Naive B cell (primary cell): ENCODE measurements around the gene ARHGAP6. TPM values are rescaled to one million over a fixed set of nuclear protein-coding genes. Genes with fewer than 3 reads are reported as not detected.
A peak's percentile ranks its signal among the peaks of the same experiment; 100 is the strongest.

Experiments used
- ATAC-seq, 2 donors: fragments of 150-1000 bp; cut with Tn5 transposase; 2 replicates each; pipeline ENCODE4 v1.10.0; 2021; ENCODE audit warnings: low read depth in 2 of 2, mild to moderate bottlenecking in 2 of 2, moderate library complexity in 2 of 2
- DNase-seq: peaks from one replicate; pipeline ENCODE4 v3.0.0; 2022
- H3K27ac Mint-ChIP-seq, 6 donors: one replicate each; pipeline ENCODE4 v1.8.0; 2020 to 2022; ENCODE audit warnings: mild to moderate bottlenecking in 6 of 6, mixed read lengths in 6 of 6, moderate library complexity in 5 of 6, inconsistent platforms in 2 of 6
- H3K27me3 Mint-ChIP-seq, 3 donors: one replicate each; pipeline ENCODE4 v1.8.0; 2021 to 2022; ENCODE audit warnings: mixed read lengths in 3 of 3, mild to moderate bottlenecking in 1 of 3
- H3K36me3 Mint-ChIP-seq, 2 donors: one replicate each; pipeline ENCODE4 v1.8.0; 2020 to 2022; ENCODE audit warnings: mixed read lengths in 2 of 2, inconsistent platforms in 1 of 2, mild to moderate bottlenecking in 1 of 2
- H3K4me1 Mint-ChIP-seq, 3 donors: one replicate each; pipeline ENCODE4 v1.8.0; 2020 to 2022; ENCODE audit warnings: mixed read lengths in 3 of 3, inconsistent platforms in 1 of 3, mild to moderate bottlenecking in 1 of 3, moderate library complexity in 1 of 3
- H3K4me3 Mint-ChIP-seq, 8 donors: one replicate each; pipeline ENCODE4 v1.8.0; 2020 to 2022; ENCODE audit warnings: mild to moderate bottlenecking in 8 of 8, mixed read lengths in 8 of 8, moderate library complexity in 8 of 8, inconsistent platforms in 2 of 8
- H3K9me3 Mint-ChIP-seq, 7 donors: one replicate each; pipeline ENCODE4 v1.8.0; 2020 to 2022; ENCODE audit warnings: mixed read lengths in 7 of 7, mild to moderate bottlenecking in 5 of 7, inconsistent platforms in 2 of 7, moderate library complexity in 1 of 7
- polyA plus RNA-seq, 6 donors: library from polyadenylated mRNA; unstranded; fragments of 300-500 nt; fragmentation: Illumina TruSeq; gene quantifications; one replicate each; pipeline ENCODE4 v1.2.3, GENCODE V29; 2021; ENCODE audit warnings: low read depth in 6 of 6

ARHGAP6 gene
- polyA plus RNA-seq, 6 donors from 2014 or later = 0.05 to 0.12 (median 0.09) TPM; not detected in 2

DNA sequence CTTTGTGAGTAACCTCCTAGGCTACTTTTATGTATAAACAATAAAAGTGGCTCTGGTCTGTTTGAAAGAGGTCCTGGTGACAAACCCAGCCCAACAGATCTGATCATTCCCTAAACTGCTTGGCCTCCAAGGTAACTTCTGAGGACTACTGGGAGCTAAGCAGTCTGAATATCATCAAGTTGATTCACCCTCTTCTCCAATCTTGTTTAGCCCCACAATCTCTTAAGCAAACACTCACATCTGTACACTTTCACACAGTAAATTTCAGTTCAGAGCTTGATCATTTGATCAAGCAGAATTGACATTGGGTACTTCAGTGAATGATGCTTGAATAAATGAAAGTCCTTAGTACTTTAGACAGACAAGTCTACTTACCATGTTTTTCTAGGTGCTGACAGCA, 479.9 kb downstream of the ARHGAP6 start:
- H3K27me3 Mint-ChIP-seq = peaks cover 0 to 10% (median 8%) of the 10 kb centered on the region in 3 donors
- no peak for ATAC-seq
- no peak for DNase-seq
- H3K36me3 Mint-ChIP-seq = no peaks in the 10 kb centered on the region
- no peak overlapping the region for H3K27ac Mint-ChIP-seq
- H3K4me1 Mint-ChIP-seq = no peaks in the 10 kb centered on the region
- no peak overlapping the region for H3K4me3 Mint-ChIP-seq
- no peaks in the 10 kb centered on the region for H3K9me3 Mint-ChIP-seq

DNA sequence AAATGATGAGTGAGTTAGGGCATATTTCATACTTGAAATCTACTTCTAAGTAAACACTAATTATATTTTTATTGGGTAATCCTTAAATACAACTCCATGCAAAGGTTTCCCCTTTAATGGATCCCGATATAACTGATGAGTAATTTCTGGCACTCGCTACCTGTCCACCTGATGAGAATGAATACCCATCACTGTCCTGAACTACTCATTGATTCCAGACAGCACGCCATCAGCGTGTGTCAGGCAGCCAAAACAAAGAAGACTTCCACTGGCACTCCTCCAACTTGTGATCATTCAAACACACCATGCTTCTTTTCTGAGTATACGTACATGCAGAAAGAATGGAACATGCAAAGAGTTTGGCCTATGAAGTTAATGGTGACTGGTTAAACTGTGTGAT, 485.1 kb downstream of the ARHGAP6 start:
- DNase-seq = no peak
- no peak overlapping the region for H3K27ac Mint-ChIP-seq
- peaks cover 0 to 4% (median 0%) of the 10 kb centered on the region in 7 donors for H3K9me3 Mint-ChIP-seq
- no peak for ATAC-seq
- peaks cover 5 to 17% (median 8%) of the 10 kb centered on the region in 3 donors for H3K27me3 Mint-ChIP-seq
- no peak overlapping the region for H3K4me3 Mint-ChIP-seq
- no peaks in the 10 kb centered on the region for H3K4me1 Mint-ChIP-seq
- H3K36me3 Mint-ChIP-seq = no peaks in the 10 kb centered on the region

DNA sequence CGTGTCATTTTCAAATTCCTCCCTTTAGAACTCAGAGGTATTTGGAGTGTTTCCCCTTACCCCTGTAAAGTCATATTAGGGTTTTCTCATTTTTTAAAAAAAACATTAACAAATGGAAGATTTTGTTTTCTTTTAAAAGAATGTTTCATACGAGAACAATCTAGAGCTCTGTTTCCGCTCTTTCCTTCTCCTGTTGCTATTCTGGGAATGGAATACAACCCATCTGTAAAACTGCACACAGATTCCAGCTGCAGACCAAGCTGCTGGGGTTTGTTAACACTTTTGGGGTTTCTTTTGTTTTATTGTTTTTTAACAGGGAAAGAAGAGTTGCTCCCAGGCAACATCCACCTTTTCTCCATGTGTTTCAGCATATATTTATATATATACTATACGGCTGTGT, 493.3 kb downstream of the ARHGAP6 start:
- Mint-ChIP-seq H3K27me3 (peaks cover 6 to 22% (median 18%) of the 10 kb centered on the region in 3 donors), H3K4me1 (no peaks in the 10 kb centered on the region), H3K9me3 (peaks cover 0 to 4% (median 0%) of the 10 kb centered on the region in 7 donors), H3K4me3 (no peak overlapping the region), H3K27ac (no peak overlapping the region), H3K36me3 (no peaks in the 10 kb centered on the region)
- ATAC-seq (no peak), DNase-seq (no peak)

DNA sequence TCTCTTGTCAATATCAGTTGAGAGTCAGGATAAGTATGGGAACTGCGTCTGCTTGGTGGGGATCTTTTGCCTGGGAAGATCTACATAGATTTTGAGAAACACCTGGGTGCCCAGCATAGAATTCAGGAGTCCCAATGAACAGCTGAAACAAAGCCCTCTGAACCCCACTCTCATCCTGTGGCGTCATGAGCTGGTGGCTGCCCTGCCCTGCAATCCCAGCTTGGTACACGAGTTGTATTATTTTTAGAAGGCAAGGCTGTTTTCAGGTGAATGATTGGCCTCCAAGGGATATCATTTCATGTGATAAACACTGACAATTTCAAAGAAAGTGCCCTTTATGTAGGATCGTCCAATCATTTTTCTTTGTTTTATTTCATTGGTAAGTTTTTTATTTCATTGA, 493.8 kb downstream of the ARHGAP6 start:
- Mint-ChIP-seq H3K9me3 (peaks cover 0 to 4% (median 0%) of the 10 kb centered on the region in 7 donors), H3K36me3 (no peaks in the 10 kb centered on the region), H3K27ac (no peak overlapping the region), H3K4me3 (no peak overlapping the region), H3K4me1 (no peaks in the 10 kb centered on the region), H3K27me3 (peaks cover 11 to 22% (median 18%) of the 10 kb centered on the region in 3 donors)
- DNase-seq (no peak), ATAC-seq (no peak)

DNA sequence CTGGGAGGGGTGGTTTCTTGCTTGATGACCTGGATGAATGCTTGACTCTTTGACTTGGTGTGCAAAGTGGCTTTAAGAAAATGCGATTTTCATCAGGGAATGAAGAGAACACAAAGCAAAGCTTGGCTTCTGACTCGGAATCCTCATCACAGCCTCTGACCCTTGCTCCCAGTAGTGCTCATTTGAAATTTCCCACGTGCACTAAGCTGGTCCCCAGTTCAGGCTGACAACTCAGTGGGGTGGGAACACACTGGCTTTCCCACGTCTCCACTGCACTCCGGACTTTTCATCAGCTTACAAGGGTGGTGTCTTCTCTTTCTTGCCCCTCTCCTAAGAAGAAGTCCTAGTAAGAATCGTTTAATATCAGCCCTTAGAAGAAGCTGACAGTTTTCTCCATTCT, 501.3 kb downstream of the ARHGAP6 start:
- ATAC-seq (no peak), DNase-seq (no peak)
- H3K27ac Mint-ChIP-seq = no peak overlapping the region
- H3K4me1 Mint-ChIP-seq = no peaks in the 10 kb centered on the region
- no peaks in the 10 kb centered on the region for H3K36me3 Mint-ChIP-seq
- no peak overlapping the region for H3K4me3 Mint-ChIP-seq
- peaks cover 0 to 6% (median 4%) of the 10 kb centered on the region in 3 donors for H3K27me3 Mint-ChIP-seq
- H3K9me3 Mint-ChIP-seq = peaks cover 0 to 4% (median 0%) of the 10 kb centered on the region in 7 donors

DNA sequence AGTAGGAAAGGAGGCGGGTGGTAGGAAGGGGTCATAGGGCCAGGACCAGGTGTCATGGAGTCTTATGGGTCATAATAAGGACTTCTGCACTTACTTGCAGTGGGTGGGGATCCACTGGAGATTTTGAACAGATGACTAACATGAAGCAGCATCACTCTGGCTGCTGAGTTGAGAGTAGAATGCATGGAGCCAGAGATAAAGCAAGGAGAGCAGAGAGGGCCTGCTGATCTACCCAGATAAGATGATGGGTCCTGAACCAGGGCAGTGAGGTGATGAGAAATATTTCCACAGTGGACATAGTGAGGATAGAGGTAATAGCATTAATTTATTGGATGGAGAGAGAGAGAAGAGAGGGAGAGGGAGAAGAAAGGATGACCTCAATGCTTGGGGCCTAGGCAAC, 506.6 kb downstream of the ARHGAP6 start:
- DNase-seq (no peak), ATAC-seq (no peak)
- H3K27ac Mint-ChIP-seq = no peak overlapping the region
- H3K36me3 Mint-ChIP-seq = no peaks in the 10 kb centered on the region
- H3K9me3 Mint-ChIP-seq = peaks cover 0 to 2% (median 0%) of the 10 kb centered on the region in 7 donors
- H3K4me3 Mint-ChIP-seq = no peak overlapping the region
- no peaks in the 10 kb centered on the region for H3K27me3 Mint-ChIP-seq
- no peaks in the 10 kb centered on the region for H3K4me1 Mint-ChIP-seq

DNA sequence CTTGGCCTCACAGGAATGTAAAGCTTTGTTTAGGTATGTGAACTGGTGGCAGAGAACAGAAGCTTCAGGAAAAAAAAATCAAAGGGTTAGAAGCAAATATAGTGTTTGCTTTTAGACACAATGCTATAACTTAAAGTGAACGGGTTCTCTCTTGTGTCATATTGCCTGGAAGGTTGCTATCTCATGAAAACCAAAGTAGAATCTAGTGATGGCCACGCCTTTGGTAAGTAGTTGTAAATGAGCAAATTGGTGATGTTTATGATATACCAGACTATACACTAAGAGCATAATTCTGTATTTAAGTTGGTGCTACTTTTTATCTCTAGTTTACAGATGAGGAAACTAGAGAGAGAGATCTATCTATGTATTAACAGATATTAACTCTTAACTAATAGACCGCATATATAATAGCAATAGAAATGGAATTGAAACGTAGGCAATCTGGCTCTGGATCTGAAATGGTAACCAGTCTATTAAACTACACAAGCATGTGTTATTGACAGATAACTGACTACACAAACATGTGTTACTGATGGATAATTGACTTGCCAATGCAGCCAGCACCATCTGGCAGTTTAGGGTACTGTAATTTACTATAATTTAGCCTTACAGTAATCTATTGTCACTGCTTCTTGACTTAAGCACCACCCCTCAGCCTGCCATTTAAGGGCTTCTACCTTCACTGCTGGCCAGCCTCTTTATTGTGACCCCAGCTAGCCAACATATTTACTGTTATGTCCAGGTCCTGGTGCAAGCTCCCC, 513.7 kb downstream of the ARHGAP6 start:
- no peak overlapping the region for H3K4me3 Mint-ChIP-seq
- ATAC-seq = no peak
- H3K27me3 Mint-ChIP-seq = peaks cover 0 to 3% (median 0%) of the 10 kb centered on the region in 3 donors
- no peak overlapping the region for H3K27ac Mint-ChIP-seq
- no peaks in the 10 kb centered on the region for H3K4me1 Mint-ChIP-seq
- H3K9me3 Mint-ChIP-seq = peaks cover 0 to 3% (median 0%) of the 10 kb centered on the region in 7 donors
- no peaks in the 10 kb centered on the region for H3K36me3 Mint-ChIP-seq
- no peak for DNase-seq

DNA sequence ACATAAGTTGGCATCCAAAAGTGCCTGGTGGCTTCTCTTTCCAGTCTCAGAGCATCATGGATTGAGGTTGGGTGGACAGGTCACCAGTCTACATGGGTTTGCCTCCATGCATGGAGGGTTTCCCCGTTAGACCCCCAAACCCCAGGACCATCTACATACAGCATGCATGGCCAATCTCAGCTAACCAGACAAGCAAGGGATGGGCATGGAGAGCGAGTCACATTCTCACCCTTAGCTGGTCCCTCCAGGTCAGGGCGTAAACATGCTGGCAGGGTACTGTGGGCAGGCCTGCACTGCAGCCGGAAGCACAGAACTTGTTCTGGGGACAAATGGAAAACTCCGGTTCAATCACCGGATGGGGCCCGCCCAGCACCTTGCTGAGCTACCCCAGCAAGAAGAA, 517.3 kb downstream of the ARHGAP6 start:
- no peak for ATAC-seq
- no peak for DNase-seq
- H3K36me3 Mint-ChIP-seq = no peaks in the 10 kb centered on the region
- H3K4me3 Mint-ChIP-seq = no peak overlapping the region
- H3K9me3 Mint-ChIP-seq = no peaks in the 10 kb centered on the region
- H3K27me3 Mint-ChIP-seq = peaks cover 0 to 18% (median 7%) of the 10 kb centered on the region in 3 donors
- no peak overlapping the region for H3K27ac Mint-ChIP-seq
- peaks cover 0 to 3% (median 2%) of the 10 kb centered on the region in 3 donors for H3K4me1 Mint-ChIP-seq

DNA sequence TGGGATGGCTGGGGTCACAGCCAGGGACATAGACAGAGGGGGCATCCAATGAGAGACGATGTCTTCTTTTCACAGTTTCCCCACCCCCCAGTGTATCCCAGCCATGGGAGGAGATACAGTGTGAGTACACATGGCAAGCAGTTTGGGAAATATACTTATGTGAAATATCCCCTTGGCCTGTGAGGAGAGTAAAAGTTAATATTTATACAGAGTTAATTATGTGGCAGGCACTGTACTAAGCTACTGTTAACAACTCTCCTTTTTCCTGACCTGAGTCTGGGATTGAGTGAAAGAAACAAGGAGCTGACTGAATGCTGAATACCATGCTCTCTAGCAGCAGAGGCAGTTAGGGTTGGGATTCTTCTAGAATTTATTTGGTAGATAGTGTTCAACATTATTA, 519.3 kb downstream of the ARHGAP6 start:
- DNase-seq (no peak), ATAC-seq (no peak)
- Mint-ChIP-seq H3K9me3 (no peaks in the 10 kb centered on the region), H3K27ac (no peak overlapping the region), H3K4me3 (no peak overlapping the region), H3K27me3 (peaks cover 0 to 26% (median 7%) of the 10 kb centered on the region in 3 donors), H3K36me3 (no peaks in the 10 kb centered on the region), H3K4me1 (peaks cover 0 to 3% (median 2%) of the 10 kb centered on the region in 3 donors)

DNA sequence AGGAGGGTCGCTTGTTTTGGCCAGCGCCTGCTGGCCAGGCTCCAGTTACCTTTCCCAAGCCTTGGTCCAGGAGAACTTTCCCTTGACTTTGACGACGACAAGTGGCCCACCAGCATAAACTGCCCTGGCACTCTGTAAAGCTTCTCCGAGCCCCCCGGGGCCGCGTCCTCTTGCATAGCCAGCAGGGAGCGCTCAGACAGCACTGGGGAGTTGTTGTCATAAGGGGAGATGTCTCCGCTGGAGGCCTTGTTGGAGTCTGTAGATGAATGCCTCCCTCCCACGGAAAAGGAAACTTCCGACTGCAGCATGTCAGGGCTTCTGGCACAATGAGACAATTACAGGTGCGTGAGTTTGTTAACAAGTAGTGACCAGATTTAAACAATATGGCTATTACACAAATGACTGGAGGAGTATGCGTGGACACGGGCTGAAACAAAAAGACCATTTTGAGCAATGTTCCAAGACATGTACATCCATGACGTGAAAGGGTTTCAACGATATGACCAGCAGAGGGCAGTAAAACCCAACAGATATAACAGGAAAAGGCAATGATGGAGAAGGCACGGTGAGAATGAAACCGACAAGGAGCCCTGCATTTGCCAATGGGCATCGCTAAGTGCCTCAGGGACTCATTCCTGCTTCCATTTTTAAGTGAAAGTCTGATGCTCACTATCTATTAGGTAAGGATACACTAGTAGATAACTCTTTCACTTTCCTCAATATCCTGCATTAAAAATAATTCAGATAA, 521.6 kb downstream of the ARHGAP6 start:
- peaks cover 0 to 3% (median 2%) of the 10 kb centered on the region in 3 donors for H3K4me1 Mint-ChIP-seq
- ATAC-seq = peak; percentile 79 to 84
- DNase-seq = peak; percentile 57
- H3K36me3 Mint-ChIP-seq = no peaks in the 10 kb centered on the region
- H3K4me3 Mint-ChIP-seq = no peak overlapping the region
- H3K27ac Mint-ChIP-seq = no peak overlapping the region
- no peaks in the 10 kb centered on the region for H3K9me3 Mint-ChIP-seq
- peaks cover 0 to 31% (median 7%) of the 10 kb centered on the region in 3 donors for H3K27me3 Mint-ChIP-seq

DNA sequence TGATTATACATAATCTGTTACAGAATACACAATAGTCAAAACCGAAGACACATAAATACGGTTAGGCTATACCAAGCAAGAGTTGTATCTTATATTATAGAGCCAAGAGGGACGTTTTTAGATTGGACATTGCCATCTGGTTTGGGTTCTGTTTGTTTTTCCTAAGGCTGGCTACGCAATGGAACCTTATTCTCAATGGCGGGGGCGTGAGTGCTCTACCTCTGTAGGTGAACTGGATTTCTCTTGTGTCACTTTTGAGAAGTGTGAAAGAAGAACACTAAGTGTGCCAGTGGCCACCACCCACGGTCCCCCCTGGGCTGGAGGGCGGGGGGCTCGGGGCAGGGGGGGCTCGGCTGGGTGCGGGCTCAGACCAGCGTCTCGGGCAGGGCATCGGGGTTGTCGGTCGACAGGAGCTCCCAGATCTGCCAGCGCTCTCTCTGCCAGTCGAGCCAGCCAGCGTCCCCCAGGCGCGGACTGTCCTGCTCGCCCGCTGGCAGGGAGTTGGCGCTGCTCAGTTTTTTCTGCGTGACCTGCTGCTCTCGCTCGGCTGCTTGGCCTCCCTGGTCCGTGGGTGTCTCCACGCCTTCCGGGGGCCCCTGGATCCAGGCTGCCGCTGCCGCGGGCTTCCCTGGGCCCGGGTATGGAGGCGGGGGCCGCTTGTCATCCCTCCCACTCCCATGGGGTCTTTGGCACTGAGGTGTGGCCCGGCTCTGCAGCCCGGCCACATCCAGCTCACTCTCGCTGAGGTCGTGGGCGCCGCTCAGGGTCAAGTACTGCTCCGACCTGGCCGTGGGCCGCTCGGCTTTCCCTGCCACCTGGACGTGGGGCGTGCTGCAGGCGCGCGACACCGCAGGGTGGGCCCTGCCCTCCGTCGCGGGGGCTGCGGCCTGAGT, 527.0 kb downstream of the ARHGAP6 start:
- DNase-seq = no peak
- ATAC-seq = no peak
- Mint-ChIP-seq H3K4me3 (peak overlapping the region in 1 of 8 donors; percentile 47), H3K27me3 (peaks cover 0 to 24% (median 0%) of the 10 kb centered on the region in 3 donors), H3K36me3 (no peaks in the 10 kb centered on the region), H3K9me3 (no peaks in the 10 kb centered on the region), H3K27ac (peak overlapping the region in 1 of 6 donors; percentile 32), H3K4me1 (peaks cover 0 to 3% (median 0%) of the 10 kb centered on the region in 3 donors)

DNA sequence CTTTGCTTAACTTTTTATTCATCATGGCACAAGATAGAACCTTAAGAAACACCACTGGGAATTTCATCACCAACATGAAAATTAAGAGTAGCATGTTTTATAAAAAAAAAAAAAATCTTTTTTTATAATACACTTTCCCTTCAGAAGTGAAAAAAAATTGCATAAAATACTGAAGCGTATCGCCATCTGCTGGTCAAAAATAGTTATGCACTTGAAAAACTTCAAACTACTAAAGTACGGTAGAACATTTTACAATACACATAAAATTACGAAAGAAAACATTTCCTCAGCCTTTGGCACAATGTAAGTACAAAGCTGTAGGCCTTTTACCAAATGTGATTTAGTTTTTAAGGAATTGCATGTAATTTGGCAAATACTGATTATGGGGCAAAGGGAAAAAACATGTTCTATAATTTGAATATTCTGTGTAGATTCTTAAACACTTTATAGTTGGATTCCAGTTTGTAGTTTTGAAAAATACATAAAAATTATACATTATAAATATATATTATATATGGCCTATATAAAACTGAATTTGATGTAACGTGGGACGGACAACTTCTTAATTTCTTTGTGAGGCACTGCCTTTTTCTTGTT, 528.1 kb downstream of the ARHGAP6 start:
- DNase-seq (no peak), ATAC-seq (no peak)
- Mint-ChIP-seq H3K4me1 (peaks cover 0 to 3% (median 0%) of the 10 kb centered on the region in 3 donors), H3K27me3 (peaks cover 0 to 13% (median 0%) of the 10 kb centered on the region in 3 donors), H3K36me3 (no peaks in the 10 kb centered on the region), H3K9me3 (peaks cover 0 to 2% (median 0%) of the 10 kb centered on the region in 7 donors), H3K27ac (no peak overlapping the region), H3K4me3 (no peak overlapping the region)
